GM21723 (cell line): ENCODE results near the gene MBD3L1.
A peak's percentile ranks its signal among the peaks of the same experiment; 100 is the strongest.

Source experiments
- ATAC-seq: cut with Tn5 transposase; IDR thresholded peaks from one replicate; pipeline ENCODE4 v1.9.1; 2021; ENCODE audit warnings: mild to moderate bottlenecking, moderate library complexity; ENCODE audit not compliant: unreplicated experiment

Gene MBD3L1

DNA sequence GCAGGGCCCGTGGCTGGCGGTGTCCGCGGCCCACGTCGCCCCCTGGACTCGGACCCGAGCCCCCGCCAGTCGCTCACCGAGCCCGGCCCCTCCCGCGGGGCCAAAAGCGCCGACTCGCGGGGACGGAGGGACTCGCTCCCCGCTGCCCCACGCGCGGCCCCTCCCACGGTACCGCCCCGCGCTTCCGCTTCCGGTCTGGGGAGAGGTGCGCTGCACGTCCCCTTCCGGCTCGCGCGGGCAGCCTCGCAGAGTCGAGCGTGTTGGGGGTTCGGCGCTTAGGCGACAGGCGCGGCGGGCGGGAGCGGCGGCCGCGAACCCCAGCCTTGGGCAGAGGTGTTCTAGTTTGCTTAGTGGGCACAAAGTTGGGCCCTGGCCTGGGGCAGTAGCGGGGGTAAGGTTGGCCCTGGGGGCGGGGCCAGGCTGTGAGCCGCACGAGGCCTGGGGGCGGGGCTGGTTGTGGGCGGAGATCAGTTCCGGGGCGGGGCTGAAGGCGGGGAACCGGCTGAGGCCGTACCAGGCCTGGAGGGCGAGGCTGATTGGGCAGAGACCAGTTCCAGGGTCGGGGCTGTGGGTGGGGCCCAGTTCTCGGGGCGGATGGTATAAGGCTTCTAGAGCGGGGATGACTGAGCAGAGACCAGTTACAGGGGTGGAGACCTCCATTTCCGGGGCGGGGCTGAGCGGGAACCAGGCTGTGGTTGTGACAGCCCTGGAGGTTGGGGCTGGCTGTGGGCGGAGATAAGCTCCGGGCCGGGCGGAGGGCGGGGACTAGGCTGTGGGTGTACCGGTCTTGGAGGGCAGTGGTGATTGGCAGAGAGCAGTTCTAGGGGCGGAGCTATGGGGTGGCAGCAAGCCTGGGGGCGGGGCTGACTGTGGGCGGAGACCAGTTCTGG, at the start of gene MBD3L1, which contains the start of gene ZNF558:
Gene MBD3L1 (plus strand): TSS at position 246 of the 890 bp plus-strand sequence. CDS start 10,302 bp downstream, outside the sequence.
Gene ZNF558 (minus strand): TSS at position 173 of the 890 bp plus-strand sequence. CDS start 9,645 bp downstream, outside the sequence.
- ATAC-seq = peak; percentile 80

DNA sequence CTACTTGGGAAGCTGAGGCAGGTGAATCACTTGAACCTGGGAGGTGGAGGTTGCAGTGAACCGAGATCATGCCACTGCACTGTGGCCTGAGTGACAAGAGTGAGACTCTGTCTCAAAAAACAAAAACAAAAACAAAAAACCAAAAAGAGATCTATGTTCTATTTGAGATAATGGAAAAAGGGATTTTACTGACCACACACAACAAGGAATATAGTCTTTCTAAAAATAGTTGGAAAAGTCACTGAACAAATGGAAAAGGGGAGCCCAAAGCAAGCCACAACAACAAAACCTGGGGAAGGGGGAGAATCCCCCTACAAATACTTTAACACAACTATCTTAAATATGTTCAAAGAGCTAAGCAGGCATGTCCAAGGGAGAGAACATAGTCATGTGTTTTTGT, 37.4 kb upstream of the MBD3L1 start:
- no peak for ATAC-seq

DNA sequence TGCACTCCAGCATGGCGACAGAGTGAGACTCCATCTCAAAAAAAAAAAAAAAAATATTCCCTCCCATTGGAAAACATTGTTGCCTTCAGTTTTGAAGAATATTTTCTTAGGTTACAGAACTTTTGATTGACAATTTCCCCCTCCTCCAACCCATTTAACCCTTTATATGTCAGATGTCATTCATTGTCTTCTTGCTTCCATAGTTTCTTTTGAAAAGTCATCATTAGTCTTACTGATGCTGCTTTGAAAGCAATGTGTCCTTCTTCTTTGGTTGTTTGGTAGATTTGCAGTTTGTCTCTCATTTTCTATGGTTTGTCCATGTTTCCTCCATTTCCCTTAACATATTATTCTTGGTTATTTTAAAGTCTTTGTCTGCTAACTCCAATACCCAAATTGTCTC, 25.5 kb upstream of the MBD3L1 start:
- ATAC-seq = no peak

DNA sequence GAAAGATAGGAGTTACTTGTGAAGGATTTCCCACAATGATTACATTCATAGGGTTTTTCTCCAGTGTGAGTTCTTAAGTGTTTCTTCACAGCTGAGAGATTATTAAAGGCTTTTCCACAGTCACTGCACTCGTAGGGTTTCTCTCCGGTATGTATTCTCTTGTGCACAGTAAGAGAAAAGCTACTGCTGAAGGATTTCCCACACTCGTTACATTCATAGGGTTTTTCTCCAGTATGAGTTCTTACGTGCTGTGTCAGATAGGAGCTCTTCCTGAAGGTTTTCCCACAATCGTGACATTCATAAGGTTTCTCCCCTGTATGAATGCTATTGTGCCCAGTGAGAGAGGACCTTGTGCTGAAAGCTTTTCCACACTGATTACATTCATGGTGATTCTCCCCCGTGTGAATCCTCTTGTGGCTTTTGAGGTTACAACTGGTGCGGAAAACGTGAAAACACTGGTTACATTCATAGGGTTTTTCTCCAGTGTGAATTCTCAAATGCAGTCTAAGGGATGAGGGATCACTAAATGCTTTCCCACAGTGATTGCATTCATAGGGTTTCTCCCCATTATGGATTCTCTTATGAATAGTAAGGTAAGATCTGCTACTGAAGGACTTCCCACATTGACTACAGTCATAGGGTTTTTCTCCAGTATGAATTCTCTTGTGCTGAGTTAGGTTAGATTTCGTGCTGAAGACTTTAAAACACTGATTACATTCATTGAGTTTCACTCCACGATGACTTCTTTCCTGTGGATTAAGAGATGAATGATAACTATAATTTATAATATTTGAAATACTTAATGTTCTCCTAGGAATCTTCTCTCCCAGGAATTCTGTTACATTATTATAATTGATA, 20.6 kb upstream of the MBD3L1 start:
- no peak for ATAC-seq

DNA sequence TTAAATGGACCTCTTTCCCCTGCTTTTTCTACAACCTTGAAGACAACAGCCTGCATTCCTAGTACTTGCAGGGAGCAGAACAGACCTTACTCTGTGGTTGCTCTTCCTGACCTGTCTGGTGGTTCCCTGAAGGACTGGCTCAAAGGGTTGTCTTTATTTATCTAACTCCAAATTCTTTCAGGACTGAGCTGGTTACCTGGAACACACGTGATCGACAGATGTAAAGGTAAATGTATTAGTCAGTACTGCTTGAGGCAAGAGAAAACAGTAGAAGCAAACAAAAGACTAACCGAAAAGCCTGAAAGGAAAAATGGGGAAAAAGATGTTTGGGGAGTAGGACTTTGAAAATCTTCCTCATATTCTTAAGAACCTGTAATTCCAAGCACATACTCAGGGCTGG, 18.0 kb upstream of the MBD3L1 start:
- no peak for ATAC-seq

DNA sequence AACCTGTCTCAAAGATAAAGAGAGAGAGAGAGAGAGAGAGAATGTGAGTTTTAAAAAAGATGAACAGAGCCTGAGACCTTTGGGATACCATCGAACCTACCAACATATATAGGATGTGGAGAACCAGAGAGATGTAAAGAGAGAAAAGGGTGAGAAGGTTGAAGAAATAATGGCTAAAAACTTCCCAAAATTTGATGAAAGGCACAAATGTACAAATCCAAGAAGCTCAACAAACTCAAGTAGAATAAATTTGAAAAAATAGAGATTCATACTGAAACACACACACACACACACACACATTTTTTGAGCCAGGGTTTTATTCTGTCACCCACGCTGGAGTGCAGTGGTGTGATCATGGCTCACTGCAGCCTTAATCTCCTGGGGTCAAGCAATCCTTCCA, 16.4 kb upstream of the MBD3L1 start:
- no peak for ATAC-seq

DNA sequence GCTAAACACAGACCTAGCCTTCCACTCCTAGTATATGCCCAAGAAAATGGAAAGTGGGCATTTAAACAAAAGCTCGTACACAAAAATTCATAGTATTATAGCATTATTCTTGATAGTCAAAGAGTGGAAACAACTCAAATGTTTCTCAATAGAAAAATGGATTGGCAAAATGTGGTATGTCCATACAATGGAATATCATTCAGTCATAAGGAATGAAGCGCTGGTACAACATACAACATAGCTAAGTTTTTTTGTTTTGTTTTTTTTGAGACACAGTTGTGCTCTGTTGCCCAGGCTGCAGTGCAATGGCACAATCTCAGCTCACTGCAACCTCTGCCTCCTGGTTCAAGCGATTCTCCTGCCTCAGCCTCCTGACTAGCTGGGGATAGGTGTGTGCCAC, 11.9 kb upstream of the MBD3L1 start:
- no peak for ATAC-seq

DNA sequence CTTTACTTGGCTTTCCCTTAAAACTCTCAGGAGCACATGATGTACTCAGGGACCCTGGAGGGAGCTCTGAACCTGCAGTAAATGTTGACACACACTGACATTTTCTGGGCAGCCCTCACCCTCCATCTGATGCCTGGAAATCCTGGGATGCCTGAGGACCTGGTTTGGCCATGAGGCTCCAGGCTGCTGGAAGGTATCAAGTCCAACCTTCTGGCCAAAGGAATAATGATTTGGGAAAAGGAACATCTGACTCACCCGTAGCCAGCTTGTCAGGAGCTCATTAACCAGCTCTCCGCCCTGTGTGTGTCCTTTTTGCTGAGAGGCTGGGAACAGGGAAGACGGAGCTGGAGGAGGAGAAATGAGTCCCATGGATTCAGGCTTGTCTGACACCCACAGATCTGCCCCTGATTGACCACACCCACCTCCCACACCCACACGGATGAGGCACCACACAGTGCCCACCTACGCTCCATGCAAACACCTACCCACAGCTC, 10.4 kb upstream of the MBD3L1 start:
- no peak for ATAC-seq

DNA sequence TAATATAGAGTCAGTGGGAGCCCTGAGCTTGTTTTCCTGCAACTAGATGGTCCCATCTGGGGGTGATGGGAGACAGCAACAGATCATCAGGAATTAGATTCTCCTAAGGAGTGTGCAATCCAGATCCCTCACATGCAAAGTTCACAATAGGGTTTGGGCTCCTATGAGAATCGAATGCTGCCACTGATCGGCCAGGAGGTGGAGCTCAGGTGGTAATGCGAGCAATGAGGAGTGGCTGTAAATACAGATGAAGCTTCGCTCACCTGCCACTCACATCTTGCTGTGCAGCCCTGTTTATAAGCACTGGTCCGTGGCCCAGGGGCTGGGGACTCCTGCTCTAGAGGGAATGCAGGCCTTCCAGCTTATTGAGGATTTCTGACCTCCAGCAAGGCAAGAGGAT, 5.8 kb upstream of the MBD3L1 start:
- no peak for ATAC-seq

DNA sequence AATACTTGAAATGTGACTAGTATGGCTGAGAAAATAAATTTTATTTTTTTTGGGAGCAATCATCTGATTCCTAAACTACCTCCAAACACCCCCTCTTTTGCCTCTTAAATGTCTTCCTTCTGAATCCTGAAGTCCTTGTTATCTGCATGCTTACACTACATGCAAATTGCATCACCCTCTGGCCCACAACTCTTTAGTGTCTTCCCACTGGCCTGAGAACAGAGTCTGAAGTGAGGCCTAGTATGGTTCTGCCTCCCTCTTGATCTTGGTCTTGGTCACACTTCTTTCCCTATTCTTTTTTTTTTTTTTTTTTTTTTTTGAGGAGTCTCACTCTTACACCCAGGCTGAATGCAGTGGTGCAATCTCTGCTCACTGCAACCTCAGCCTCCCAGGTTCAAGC, 4.9 kb upstream of the MBD3L1 start:
- ATAC-seq = no peak

DNA sequence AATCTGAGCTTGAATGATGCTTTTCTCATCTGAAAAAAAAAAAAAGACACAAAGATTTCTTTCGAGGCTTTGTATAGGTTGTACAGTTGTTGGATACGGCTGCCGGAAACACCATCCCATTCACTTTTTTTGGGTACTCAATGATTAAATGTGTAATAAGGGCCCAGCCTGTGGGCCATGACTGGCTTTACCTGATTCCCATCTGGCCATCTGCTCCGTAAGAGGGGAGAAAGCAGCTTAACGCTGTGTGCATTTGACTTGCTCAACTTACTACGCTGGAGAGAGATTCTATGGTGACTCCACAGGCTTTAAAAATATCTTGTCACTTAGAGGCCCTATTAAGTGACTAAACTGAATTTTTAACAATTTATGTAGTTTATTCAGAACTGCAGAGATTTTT, 804 bp upstream of the MBD3L1 start:
- no peak for ATAC-seq

DNA sequence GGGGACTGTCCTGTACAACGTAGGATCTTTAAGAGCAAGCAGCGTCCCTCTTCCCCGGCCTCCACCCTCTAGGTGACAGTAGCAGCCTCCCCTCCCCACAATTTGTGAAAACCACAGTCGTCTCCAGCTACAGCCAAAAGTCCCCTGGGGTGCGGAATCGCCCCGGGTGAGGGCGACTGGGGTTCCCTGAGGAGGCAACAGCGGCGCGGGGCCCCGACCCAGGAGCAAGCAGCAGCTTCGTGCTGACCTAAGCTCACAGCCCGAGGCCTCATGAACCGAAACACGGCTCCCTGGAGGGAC, 395 bp upstream of the MBD3L1 start:
- ATAC-seq = peak; percentile 23

DNA sequence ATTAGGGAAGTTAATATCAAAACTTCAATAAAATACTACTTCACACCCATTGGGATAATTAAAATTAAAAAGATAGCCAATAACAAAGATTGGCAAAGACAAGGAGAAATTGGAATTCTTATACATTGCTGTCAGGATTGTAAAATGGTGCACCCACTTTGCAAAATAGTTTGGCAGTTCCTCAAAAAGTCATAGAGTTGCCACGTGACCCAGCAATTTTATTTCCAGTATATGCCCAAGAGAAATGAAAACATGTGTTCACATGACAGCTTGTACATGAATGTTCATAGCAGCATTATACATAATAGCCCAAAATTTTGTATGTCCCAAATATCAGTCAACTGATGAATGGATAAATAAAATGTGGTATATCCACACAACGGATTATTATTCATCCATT, 3.3 kb downstream of the MBD3L1 start:
- ATAC-seq = no peak

DNA sequence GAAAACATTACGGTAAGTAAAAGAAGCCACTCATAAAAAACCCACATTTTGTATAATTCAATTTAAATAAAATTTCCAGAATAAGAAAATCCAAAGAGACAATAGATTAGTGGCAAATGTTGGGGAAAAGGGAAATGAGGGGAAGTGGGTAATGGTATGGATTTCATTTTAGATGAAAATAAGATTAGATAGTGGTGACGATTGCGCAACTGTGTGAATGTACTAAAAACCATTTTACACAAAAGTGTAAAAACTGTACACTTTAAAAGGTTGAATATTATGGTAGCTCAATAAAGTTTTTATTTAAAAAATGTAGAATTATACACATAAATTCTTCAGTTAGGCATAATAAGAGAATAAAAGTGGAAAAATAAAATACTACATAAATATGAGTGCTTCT, 3.7 kb downstream of the MBD3L1 start:
- ATAC-seq = no peak

DNA sequence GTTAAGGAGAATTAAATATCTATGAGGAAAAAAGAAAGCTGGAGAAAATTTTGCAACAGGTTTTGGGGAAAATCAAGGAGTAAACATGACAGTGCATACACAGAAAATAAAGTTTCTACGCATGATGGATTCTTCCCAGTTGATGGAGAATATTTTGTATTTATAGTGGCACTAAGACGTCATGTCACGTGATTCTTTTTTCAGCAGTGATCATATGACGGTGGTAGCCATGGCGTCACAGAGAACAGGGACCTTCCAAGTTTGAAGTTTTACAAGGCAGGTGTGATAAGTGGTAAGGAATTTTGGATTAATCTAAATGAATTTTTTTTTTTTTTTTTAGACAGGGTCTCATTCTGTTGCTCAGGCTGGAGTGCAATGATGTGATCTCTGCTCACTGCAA, 8.5 kb downstream of the MBD3L1 start:
- ATAC-seq = no peak

DNA sequence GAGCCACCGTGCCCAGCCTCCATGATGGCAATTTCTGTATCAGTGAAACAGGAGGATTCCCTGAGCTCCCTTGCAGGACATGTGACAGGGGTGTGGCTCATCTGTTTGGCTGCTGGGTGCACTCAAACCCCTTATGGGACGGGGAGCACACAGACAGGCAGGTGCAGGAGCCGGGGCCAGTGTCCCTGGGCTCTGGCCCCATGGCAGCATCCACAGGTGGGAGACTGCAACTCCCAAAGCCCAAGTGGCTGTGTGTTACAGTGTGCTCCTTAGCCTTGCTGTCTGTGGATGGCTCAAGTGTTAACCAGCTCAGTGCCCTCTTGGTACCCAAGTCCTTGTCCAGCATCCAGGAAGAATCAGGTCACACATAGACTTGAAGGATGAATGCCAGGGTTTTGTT, 14.6 kb downstream of the MBD3L1 start:
- ATAC-seq = no peak

DNA sequence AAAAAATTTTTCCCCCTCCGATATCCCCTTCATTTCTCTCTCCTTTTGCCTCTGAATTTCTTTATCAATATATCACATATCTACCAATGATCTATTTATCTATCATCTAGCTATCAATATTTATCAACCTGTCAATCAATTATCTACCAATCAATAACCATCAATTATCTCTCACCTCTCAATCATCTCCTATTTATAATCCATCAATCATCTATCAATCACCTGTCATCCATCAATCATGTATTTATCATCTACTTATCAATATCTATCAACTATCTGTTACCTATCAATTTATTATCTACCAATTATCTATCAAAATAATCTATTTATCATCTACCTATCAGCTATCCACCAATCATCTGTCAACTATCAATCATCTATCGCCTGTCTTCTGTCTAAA, 17.1 kb downstream of the MBD3L1 start:
- ATAC-seq = no peak

DNA sequence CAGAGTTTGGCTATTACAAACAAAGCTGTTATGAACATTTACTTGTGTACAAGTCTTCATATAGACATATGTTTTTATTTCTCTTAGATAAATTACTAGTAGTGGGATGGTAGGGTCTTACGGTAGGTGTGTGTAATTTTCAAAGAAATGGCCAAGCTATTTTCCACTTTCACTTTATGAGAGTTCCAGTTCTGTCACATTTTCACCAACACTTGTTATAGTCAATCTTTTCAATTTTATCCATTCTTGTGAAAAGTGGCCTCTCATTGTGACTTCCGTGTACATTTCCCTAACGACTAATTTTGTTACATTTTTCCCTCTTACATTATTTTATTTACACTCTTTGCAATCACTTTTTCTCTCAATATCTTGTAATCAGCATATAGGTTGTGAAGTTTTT, 18.3 kb downstream of the MBD3L1 start:
- ATAC-seq = no peak

DNA sequence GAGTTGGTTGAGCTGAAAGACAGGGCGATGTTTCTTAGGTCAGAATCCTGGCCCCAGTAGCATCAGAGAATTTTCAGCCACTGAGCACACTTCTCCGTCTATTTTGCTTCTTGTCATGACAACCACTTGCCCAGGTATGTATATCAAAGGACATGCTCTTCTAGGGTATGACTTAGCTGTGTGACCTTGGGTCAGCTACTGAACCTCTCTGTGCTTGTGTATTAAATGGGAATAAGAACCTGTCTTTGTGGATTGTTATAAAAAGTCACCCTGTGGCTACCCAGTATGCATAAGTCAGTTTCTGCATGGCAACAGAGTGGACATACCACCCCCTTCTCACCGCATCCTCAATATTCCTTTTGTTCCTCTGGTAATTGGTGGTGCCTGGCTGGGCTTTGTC, 26.1 kb downstream of the MBD3L1 start:
- no peak for ATAC-seq

DNA sequence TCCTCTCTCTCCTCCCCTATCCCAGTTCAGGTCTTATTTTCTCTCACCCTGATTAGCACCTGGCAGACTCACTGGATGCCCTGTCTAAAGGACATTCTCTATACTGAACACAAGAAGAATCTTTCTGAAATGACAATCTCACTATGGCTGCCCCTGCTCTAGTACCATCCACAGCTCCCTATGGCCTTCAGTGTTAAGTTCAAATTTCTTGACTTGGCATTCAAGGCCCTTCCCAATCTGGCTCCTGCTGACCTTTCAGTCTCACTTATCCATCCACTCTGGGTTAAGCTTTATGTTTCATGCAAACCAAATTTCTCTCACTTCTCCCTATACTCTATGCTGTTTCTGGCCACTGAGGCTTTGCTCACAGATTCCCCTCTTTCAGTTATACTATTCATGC, 34.2 kb downstream of the MBD3L1 start:
- no peak for ATAC-seq

DNA sequence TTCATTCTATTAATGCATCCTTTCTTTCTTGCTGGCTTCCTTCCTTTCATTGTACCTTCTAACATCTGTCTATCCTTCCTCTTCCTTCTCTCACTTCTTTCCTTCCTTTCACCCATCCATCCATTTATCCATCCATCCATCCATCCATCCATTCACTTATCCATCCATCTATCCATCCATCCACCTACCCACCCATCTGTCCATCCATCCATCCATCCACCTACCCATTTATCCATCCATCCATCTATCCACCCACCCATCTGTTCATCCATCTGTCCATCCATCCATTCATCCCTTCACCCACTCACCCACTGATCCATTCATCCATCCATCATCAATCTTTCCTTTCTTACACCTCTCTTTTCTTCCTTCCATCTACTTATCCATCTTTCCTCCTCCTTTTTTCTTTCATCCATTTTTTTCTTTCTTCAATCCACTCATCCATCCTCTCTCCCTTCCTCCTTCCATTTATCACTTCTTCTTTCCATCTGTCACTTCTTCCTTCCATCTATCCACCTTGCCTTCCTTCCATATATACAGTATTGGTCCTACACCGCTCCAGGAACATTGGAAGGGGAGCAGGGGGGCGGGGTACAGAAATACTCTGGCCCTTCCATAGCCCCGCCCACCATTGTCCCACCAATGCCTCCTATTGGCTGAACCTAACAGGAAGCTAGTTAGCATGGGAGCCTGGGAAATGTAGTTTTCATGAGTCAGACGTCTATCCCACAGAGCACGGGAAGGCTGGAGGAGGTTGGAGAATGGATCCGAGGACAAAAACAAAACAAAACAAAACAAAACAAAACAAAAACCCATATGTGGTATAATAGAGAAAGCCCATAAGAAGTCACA, 45.9 kb downstream of the MBD3L1 start:
- no peak for ATAC-seq
